OCI-LY1 (cell line): ENCODE results near the gene SLC30A4.
"Not testable (repeated sequence)": the region's sequence is repeated elsewhere in the genome, so short reads cannot be mapped to it uniquely, and the experiment has no call there.

Source experiments
- H2AFZ ChIP-seq: fragments of 200-600 bp; sonication (generic), shearing (Covaris generic); 2 replicates; pipeline ENCODE4 v1.6.0; 2014; ENCODE audit warnings: antibody characterized with exemption, mild to moderate bottlenecking, low read length
- H3F3A ChIP-seq: fragments of 200-600 bp; sonication (generic), shearing (Covaris generic); 2 replicates; pipeline ENCODE4 v1.6.0; 2014; ENCODE audit warnings: mild to moderate bottlenecking, antibody characterized with exemption, low read length, moderate library complexity; ENCODE audit not compliant: insufficient read depth
- H3K27ac ChIP-seq: fragments of 200-600 bp; sonication (generic); 2 replicates; pipeline ENCODE4 v1.5.1; 2014; ENCODE audit warnings: low read length, mixed run types, mild to moderate bottlenecking, low read depth; ENCODE audit not compliant: poor library complexity, severe bottlenecking
- H3K27me3 ChIP-seq: fragments of 200-600 bp; sonication (generic); 2 replicates; pipeline ENCODE4 v1.6.0; 2014; ENCODE audit warnings: antibody characterized with exemption, mild to moderate bottlenecking, low read length, moderate library complexity; ENCODE audit not compliant: insufficient read depth
- H3K36me3 ChIP-seq: fragments of 200-600 bp; sonication (generic); 2 replicates; pipeline ENCODE4 v1.6.1; 2014; ENCODE audit warnings: mild to moderate bottlenecking, antibody characterized with exemption, low read length, moderate library complexity, mixed read lengths; ENCODE audit not compliant: insufficient read depth
- H3K4me1 ChIP-seq: fragments of 200-600 bp; sonication (generic); 2 replicates; pipeline ENCODE4 v1.5.1; 2014; ENCODE audit warnings: mild to moderate bottlenecking, low read length, moderate library complexity; ENCODE audit not compliant: insufficient read depth, severe bottlenecking
- H3K4me2 ChIP-seq: fragments of 200-600 bp; sonication (generic), shearing (Covaris generic); 2 replicates; pipeline ENCODE4 v1.6.1; 2014; ENCODE audit warnings: low read length
- H3K4me3 ChIP-seq: fragments of 200-600 bp; sonication (generic); 2 replicates; pipeline ENCODE4 v1.5.1; 2014; ENCODE audit warnings: low read length, low read depth, mild to moderate bottlenecking, mixed read lengths; ENCODE audit not compliant: poor library complexity, severe bottlenecking
- H3K79me2 ChIP-seq: fragments of 200-600 bp; shearing (Covaris generic); 2 replicates; pipeline ENCODE4 v1.6.1; 2016; ENCODE audit warnings: mixed run types, low read length, mixed read lengths; ENCODE audit not compliant: insufficient read depth
- H3K9ac ChIP-seq: fragments of 200-600 bp; sonication (generic), shearing (Covaris generic); 2 replicates; pipeline ENCODE4 v1.6.1; 2014; ENCODE audit warnings: mild to moderate bottlenecking, low read length, mixed read lengths
- H3K9me2 ChIP-seq: fragments of 200-600 bp; sonication (generic), shearing (Covaris generic); 2 replicates; pipeline ENCODE4 v1.6.1; 2014; ENCODE audit warnings: low read depth, mild to moderate bottlenecking, low read length, mixed read lengths
- H3K9me3 ChIP-seq: fragments of 200-600 bp; shearing (Covaris generic); 2 replicates; pipeline ENCODE4 v1.6.1; 2014; ENCODE audit warnings: low read length, mixed read lengths
- H4K20me1 ChIP-seq: fragments of 200-600 bp; sonication (generic), shearing (Covaris generic); 2 replicates; pipeline ENCODE4 v1.6.0; 2016; ENCODE audit warnings: mild to moderate bottlenecking, low read length; ENCODE audit not compliant: insufficient read depth
- EZH2 ChIP-seq: fragments of 200-600 bp; sonication (generic), shearing (Covaris generic); IDR thresholded peaks from 2 replicates; pipeline ENCODE4 v1.8.0; 2017; ENCODE audit warnings: borderline replicate concordance, mixed run types, mild to moderate bottlenecking, antibody characterized with exemption, low read length, moderate library complexity, mixed read lengths
- TF ChIP-seq, protein P1 (sequence below): fragments of 200-600 bp; sonication (generic), shearing (Covaris generic); IDR thresholded peaks from 2 replicates; pipeline ENCODE4 v1.5.1; 2017; ENCODE audit warnings: mild to moderate bottlenecking, antibody characterized with exemption, low read length, moderate library complexity, mixed read lengths

Gene SLC30A4

DNA sequence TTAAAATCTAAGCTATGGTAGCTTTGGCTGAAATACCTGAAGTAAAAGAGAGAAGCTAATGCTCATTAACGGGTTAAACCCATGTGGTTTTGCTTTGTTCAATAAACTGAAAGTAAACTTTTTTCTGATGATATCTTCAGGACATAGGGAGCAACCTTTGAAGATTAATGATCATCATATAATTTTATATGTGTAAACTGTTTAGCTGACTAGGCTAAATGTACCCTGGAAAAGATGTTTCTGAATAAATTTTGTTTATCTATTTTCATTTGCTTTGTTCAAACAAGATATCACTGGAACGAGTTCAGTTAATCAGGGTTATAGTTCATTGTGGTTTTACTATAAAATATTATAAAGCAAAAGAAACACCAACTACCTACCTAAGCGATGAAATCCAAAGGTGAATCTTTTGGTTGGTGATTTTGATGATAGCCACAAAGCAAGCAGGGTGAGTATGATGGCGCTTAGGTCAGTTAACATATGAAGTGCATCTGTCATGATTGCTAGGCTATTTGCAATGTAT, 11.7 kb downstream of the SLC30A4 start:
- Histone ChIP-seq H3K4me3 (no peak overlapping the region), H4K20me1 (no peaks in the 10 kb centered on the region), H3K79me2 (no peaks in the 10 kb centered on the region), H3K9me3 (no peaks in the 10 kb centered on the region), H3K27me3 (no peaks in the 10 kb centered on the region), H3F3A (no peaks in the 10 kb centered on the region), H2AFZ (no peak overlapping the region), H3K36me3 (no peaks in the 10 kb centered on the region), H3K4me1 (no peaks in the 10 kb centered on the region), H3K4me2 (no peak overlapping the region), H3K9me2 (no peaks in the 10 kb centered on the region), H3K27ac (no peak overlapping the region), H3K9ac (no peak overlapping the region)
- TF ChIP-seq, protein P1, sequence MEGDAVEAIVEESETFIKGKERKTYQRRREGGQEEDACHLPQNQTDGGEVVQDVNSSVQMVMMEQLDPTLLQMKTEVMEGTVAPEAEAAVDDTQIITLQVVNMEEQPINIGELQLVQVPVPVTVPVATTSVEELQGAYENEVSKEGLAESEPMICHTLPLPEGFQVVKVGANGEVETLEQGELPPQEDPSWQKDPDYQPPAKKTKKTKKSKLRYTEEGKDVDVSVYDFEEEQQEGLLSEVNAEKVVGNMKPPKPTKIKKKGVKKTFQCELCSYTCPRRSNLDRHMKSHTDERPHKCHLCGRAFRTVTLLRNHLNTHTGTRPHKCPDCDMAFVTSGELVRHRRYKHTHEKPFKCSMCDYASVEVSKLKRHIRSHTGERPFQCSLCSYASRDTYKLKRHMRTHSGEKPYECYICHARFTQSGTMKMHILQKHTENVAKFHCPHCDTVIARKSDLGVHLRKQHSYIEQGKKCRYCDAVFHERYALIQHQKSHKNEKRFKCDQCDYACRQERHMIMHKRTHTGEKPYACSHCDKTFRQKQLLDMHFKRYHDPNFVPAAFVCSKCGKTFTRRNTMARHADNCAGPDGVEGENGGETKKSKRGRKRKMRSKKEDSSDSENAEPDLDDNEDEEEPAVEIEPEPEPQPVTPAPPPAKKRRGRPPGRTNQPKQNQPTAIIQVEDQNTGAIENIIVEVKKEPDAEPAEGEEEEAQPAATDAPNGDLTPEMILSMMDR: no peak
- no peak for TF ChIP-seq EZH2

DNA sequence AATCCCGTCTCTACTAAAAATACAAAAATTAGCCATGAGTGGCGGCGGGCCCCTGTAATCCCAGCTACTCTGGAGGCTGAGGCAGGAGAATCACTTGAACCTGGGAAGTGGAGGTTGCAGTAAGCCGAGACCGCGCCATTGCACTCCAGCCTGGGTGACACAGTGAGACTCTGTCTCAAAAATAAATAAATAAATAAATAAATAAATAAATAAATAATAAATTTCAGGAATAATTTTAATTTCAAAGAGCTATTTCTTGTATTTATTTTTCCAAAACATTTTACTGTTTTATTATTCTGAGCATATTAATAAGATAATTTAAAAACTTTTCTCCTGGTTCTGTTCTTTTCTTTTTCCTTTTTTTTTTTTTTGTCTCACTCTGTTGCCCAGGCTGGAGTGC, 15.4 kb downstream of the SLC30A4 start:
- not testable (repeated sequence) for H3K9me3 ChIP-seq, H3K4me3 ChIP-seq, H3F3A ChIP-seq, H3K4me2 ChIP-seq, H3K9me2 ChIP-seq, H4K20me1 ChIP-seq, H3K9ac ChIP-seq, H3K27me3 ChIP-seq, H3K4me1 ChIP-seq, H2AFZ ChIP-seq, H3K79me2 ChIP-seq, H3K27ac ChIP-seq, H3K36me3 ChIP-seq

DNA sequence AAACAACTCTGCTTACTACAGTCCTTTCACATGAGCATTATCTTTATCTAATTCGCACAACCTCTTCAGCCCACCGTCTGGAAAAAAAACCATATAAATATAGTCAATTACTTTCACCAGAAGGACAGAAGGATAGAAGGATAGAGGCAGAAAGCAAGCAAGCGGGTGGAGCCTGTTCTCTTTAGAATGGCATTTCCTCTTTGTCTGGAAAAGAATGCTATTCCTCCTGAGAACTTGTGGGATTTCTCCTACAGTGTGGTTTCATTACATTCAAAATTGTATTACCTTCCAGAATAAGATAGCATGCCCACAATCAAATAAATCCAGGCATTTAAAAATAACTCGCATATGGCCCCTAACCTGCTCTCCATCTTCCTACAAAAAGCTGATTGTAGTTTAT, 23.1 kb downstream of the SLC30A4 start:
- TF ChIP-seq, protein P1: no peak
- no peak for TF ChIP-seq EZH2
- Histone ChIP-seq H3K9ac (no peak overlapping the region), H4K20me1 (no peaks in the 10 kb centered on the region), H3K9me2 (no peaks in the 10 kb centered on the region), H3K27ac (no peak overlapping the region), H3K4me3 (no peak overlapping the region), H3K9me3 (no peaks in the 10 kb centered on the region), H2AFZ (no peak overlapping the region), H3K79me2 (no peaks in the 10 kb centered on the region), H3F3A (no peaks in the 10 kb centered on the region), H3K27me3 (no peaks in the 10 kb centered on the region), H3K36me3 (no peaks in the 10 kb centered on the region), H3K4me1 (no peaks in the 10 kb centered on the region), H3K4me2 (no peak overlapping the region)

DNA sequence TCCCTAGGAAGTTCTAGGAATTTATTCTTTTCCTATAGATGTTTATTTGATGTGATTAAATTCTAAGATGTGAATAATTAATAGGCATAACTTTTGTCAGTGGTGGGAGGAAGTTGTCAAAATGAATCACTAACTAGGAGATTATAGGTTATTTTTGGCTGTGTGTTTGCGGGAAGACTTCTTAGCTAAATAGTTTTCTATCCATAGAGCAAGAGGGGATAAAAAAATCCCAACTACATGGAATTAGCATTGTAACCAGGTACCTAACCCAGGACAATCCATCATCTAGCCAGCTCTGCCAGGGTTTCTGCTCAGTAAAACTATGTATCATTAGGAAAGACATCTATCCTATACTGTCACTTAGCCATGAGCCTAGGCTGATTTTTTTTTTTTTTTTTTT, 23.9 kb downstream of the SLC30A4 start:
- no peak overlapping the region for H3K9ac ChIP-seq
- H3K4me1 ChIP-seq: no peaks in the 10 kb centered on the region
- H3K27me3 ChIP-seq: no peaks in the 10 kb centered on the region
- no peak for TF ChIP-seq EZH2
- TF ChIP-seq, protein P1: no peak
- no peak overlapping the region for H3K27ac ChIP-seq
- H2AFZ ChIP-seq: no peak overlapping the region
- H3K9me2 ChIP-seq: no peaks in the 10 kb centered on the region
- no peak overlapping the region for H3K4me3 ChIP-seq
- H3K36me3 ChIP-seq: no peaks in the 10 kb centered on the region
- H4K20me1 ChIP-seq: no peaks in the 10 kb centered on the region
- no peaks in the 10 kb centered on the region for H3K9me3 ChIP-seq
- no peak overlapping the region for H3K4me2 ChIP-seq
- no peaks in the 10 kb centered on the region for H3F3A ChIP-seq
- H3K79me2 ChIP-seq: no peaks in the 10 kb centered on the region
